ENCODE results near the gene PHETA2. TPM values are rescaled to one million over a fixed set of nuclear protein-coding genes. Genes with fewer than 3 reads are reported as not detected.
"Not testable (repeated sequence)": the region's sequence is repeated elsewhere in the genome, so short reads cannot be mapped to it uniquely, and the experiment has no call there.

PHETA2 gene
- total RNA-seq, 2 experiments from 2014 or later: 0.97 to 1.3 TPM

DNA sequence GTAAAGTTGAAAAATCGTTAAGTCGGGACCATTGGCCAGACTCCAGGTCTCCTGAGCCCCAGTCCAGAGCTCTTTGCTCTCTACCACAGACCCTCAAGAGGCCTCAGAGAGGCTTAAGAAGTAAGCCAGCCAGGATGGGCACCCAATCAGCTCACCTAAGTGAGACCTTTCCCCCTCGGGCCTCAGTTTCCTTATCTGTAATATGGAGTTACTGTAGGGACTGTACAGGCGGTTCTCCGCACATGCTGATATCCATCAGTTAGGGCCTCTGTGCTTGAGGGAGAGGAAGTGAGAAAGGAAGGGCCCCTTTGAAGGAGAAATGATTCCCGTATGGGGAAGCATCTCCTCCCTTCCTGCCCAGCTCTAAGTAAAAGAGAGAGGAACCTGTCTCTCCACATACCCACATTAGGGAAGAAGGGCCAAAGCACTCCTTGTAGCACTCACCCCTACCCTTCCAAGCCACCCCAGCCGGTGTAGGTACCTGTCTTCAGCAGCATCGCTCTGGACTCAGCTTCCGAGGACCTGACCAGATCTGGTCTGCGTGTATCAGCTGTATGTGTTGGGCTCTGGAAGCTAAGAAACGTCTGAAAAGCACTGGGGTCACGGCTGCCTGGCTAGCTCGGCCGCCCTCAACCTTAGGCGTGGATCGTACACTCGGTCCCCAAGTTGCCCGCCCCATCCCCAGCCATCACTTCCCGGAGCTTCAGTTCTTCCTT lies 4.1 kb upstream of the PHETA2 start:
- H3K36me3 Mint-ChIP-seq (ENCODE audit: low read depth): peaks cover 6% of the 10 kb centered on the region
- H3K27me3 Mint-ChIP-seq: no peaks in the 10 kb centered on the region
- intact Hi-C loops (cut with micrococcal nuclease): loop anchor here (10.0 kb wide), 1 partner anchor 125 kb away; the partner anchor contains the start of gene CENPM
- H3K9me3 Mint-ChIP-seq: no peaks in the 10 kb centered on the region
- ATAC-seq: peak; percentile 1
- peak overlapping the region; percentile 86 for H3K4me3 Mint-ChIP-seq
- no peak for DNase-seq
- H3K27ac Mint-ChIP-seq: peak overlapping the region; percentile 88
- H3K4me1 Mint-ChIP-seq (ENCODE audit: low read depth): peaks cover 21% of the 10 kb centered on the region
- CTCF ChIA-PET: interaction anchor here (0.7 to 1.4 kb wide), 6 partner anchors 9 to 208 kb away, joined by 3 to 5 read pairs (median 3); no protein-coding TSS in a partner anchor
- TF ChIP-seq, protein P1, sequence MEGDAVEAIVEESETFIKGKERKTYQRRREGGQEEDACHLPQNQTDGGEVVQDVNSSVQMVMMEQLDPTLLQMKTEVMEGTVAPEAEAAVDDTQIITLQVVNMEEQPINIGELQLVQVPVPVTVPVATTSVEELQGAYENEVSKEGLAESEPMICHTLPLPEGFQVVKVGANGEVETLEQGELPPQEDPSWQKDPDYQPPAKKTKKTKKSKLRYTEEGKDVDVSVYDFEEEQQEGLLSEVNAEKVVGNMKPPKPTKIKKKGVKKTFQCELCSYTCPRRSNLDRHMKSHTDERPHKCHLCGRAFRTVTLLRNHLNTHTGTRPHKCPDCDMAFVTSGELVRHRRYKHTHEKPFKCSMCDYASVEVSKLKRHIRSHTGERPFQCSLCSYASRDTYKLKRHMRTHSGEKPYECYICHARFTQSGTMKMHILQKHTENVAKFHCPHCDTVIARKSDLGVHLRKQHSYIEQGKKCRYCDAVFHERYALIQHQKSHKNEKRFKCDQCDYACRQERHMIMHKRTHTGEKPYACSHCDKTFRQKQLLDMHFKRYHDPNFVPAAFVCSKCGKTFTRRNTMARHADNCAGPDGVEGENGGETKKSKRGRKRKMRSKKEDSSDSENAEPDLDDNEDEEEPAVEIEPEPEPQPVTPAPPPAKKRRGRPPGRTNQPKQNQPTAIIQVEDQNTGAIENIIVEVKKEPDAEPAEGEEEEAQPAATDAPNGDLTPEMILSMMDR (IDR thresholded peaks at IDR 0.05): no peak
- POLR2A ChIA-PET: interaction anchor here (0.6 to 4.4 kb wide), 6 partner anchors 9 to 39 kb away, joined by 3 to 27 read pairs (median 4); partner anchors contain the start of gene SMDT1

DNA sequence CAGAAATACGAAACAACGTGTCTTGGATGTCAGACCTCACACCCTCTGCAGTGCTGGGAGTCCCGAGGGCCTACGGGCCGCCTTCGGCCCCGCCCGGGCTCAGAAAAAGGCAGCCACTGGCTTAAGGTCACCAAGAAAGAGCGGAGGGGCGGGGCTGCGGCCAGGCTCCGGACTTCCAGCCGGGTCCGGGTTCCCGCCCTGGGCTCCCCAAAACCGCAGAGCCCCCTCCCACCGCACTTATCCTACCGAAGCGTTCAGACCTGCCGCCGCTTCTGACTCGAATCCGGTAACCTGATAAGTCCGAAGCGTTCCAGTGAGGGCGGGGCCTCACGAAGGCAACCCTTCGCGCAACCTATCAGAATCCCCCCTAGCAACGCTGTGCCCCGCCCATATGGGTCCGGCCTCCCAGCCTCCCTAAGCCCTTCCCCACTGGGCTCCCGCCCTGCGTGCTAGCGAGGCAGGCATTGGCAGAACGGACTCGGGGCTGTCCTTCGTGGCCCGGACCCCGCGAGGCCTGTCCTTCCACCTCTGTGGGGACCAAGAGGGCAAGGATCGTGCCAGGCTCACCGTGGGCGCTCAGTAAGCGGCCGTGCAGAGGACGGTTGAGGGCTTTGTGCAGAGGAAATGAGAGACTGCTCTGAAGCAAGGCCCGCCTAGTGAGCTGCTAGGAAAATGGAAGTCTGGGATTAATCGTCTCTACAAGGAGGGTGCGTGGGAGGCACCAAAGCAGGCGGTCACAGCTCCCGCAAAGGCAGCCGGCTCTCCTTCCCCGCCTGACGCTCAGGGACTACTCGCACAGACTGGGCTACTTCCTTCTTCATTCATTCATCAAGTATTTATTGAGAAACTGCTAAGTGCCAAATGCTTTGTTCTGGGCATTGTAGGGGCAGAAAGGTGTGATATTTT lies 3.3 kb upstream of the PHETA2 start, which contains the start of gene NAGA:
TSS of gene NAGA (minus strand) at position 296 of the 906 bp plus-strand sequence. CDS start 515 bp downstream, outside the sequence.
- peaks cover 3% of the 10 kb centered on the region for H3K36me3 Mint-ChIP-seq (ENCODE audit: low read depth)
- peak; percentile 99 for ATAC-seq
- ChIA-PET CTCF (interaction anchor here (0.7 to 1.4 kb wide), 4 partner anchors 102 to 208 kb away, joined by 3 to 5 read pairs (median 4); no protein-coding TSS in a partner anchor), POLR2A (interaction anchor here (0.6 to 4.4 kb wide), 10 partner anchors 9 to 208 kb away, joined by 3 to 27 read pairs (median 4); partner anchors contain the start of genes NDUFA6 and SMDT1)
- H3K4me3 Mint-ChIP-seq: peak within 1 kb of the TSS; percentile 86
- intact Hi-C loops (cut with micrococcal nuclease): loop anchor here (10.0 kb wide), 1 partner anchor 126 kb away; the partner anchor contains the start of gene CENPM
- TF ChIP-seq, protein P1 (IDR thresholded peaks at IDR 0.05): no peak
- peak within 1 kb of the TSS; percentile 88 for H3K27ac Mint-ChIP-seq
- no peaks in the 10 kb centered on the region for H3K27me3 Mint-ChIP-seq
- H3K4me1 Mint-ChIP-seq (ENCODE audit: low read depth): peaks cover 23% of the 10 kb centered on the region
- DNase-seq: peak; percentile 97
- H3K9me3 Mint-ChIP-seq: no peaks in the 10 kb centered on the region

DNA sequence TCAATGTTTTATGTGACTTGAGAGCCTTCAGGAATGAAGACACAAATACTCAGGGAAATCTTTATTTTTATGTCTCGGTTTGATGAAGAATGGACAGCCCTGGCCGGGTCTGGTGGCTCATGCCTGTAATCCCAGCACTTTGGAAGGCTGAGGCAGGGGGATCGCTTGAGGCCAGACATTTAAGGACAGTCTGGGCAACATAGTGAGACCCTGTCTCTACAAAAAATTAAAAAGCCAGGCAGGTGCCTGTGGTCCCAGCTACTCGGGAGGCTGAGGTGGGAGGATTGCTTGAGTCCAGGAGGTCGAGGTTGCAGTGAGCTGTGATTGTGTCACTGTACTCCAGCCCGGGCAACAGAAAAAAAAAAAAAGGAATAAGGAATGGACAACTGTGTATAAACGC lies 2.5 kb upstream of the PHETA2 start:
- H3K9me3 Mint-ChIP-seq; H3K27ac Mint-ChIP-seq; CTCF ChIA-PET; H3K36me3 Mint-ChIP-seq (ENCODE audit: low read depth); ATAC-seq; H3K27me3 Mint-ChIP-seq; DNase-seq: not testable (repeated sequence)
- Mint-ChIP-seq H3K4me3 (peak overlapping the region; percentile 86), H3K4me1 (ENCODE audit: low read depth) (peaks cover 23% of the 10 kb centered on the region)
- intact Hi-C loops (cut with micrococcal nuclease): loop anchor here (10.0 kb wide), 1 partner anchor 127 kb away; the partner anchor contains the start of gene CENPM
- POLR2A ChIA-PET: interaction anchor here (0.6 to 4.4 kb wide), 6 partner anchors 8 to 209 kb away, joined by 3 to 27 read pairs (median 4); partner anchors contain the start of genes NDUFA6 and SMDT1

DNA sequence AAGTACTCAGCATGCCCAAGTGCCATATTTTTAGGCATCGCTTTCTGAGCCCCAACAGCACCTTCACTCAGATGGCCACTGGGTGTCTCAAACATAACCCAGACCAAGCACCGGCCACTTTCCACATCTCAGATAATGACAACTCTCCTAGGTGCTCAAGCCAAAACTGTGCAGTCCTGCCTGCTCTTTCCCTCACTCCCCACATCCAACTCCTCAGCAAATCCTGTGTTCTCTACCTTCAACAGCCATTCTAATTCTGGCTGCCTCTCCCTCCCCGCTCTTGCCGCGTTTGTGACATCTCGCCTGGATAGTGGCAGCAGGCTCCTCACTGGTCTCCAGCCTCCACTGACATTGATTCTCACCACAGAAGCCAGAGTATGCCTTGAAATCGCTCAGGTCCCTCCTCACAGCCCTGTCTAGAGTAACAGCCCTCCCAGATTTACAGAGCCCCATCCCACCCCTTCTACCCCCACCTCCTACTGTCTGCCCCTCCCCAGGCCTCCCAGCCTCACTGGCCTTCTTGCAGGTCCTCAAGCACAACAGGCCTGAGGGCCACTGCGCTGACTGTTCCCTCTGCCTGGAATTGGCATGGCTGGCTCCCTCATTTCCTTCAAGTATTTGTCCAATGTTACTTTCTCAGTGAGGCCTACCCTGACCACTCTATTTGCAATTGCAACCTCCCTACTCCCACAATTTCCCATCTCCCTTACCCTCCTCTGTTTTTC lies 1.3 kb upstream of the PHETA2 start:
- ChIA-PET POLR2A (no interaction called here), CTCF (no interaction called here)
- peaks cover 23% of the 10 kb centered on the region for H3K4me1 Mint-ChIP-seq (ENCODE audit: low read depth)
- intact Hi-C loops (cut with micrococcal nuclease): loop anchor here (10.0 kb wide), 1 partner anchor 128 kb away; the partner anchor contains the start of gene CENPM
- H3K27ac Mint-ChIP-seq: peak overlapping the region; percentile 61
- TF ChIP-seq, protein P1 (IDR thresholded peaks at IDR 0.05): no peak
- H3K36me3 Mint-ChIP-seq (ENCODE audit: low read depth): no peaks in the 10 kb centered on the region
- ATAC-seq (no peak), DNase-seq (peak; percentile 26)
- no peaks in the 10 kb centered on the region for H3K9me3 Mint-ChIP-seq
- H3K4me3 Mint-ChIP-seq: peak overlapping the region; percentile 50
- no peaks in the 10 kb centered on the region for H3K27me3 Mint-ChIP-seq
